ENCODE results near the gene SEC61B.
"Not testable (repeated sequence)": the region's sequence is repeated elsewhere in the genome, so short reads cannot be mapped to it uniquely, and the experiment has no call there.

SEC61B gene

DNA sequence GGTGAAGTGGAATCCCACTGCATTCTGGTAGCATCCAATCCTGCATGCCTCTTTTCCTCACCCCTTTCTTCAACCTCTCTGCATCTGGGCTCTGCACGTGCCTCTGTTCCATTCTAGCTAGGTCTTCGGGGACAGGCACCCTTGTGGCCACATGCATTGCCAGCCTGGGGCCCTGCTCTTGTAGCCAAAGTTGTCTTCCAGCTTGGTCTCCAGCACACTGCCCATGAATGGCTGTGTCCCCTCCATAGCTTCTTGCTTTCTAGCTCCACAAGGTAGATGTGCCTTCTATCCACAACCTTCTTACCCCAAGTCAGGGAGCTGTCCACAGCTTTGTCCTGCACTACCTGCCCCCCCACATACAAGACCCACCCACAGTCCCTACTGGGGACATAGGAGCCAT, 32.9 kb upstream of the SEC61B start:
- ChIA-PET POLR2A (no interaction called here), CTCF (no interaction called here)
- DNase-seq (ENCODE audit: extremely low spot score) = no peak

DNA sequence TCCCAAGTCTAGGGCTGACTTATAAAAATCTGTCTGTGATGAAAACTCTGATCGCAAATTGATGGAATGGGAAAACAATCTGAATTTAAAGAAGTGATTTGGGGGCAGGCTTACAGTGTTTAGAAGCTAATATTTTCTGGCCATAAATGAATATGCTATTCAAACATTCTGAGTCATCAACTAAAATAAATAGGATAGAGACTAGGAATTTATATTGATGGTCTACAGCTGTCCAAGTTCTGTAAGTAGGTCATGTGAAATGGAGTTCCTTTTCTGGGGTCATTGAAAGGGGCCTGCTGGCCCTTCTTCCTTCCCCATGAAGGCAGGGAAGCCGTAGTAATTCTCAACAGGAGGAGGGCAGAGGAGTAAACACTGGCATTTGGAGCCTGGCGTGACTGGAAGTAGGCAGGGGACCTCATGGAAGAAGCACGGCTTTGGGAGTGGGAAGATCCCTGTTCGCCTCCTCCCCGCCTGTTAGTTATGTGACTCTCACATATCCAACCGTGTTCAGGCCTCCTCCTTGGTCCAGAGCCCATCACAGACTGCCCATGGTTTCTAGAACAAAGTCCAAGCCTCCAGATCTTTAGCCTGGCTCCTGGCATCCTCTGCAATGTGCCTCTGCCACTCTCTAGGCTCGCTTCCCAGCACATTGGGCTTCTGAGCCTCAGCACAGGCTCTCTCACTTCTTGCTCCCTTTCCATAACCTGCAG, 32.0 kb upstream of the SEC61B start:
- TF ChIP-seq NFRKB (IDR thresholded peaks at IDR 0.05) = no peak
- no peak for TF ChIP-seq LEF1 (IDR thresholded peaks at IDR 0.05; ENCODE audit: borderline replicate concordance)
- TF ChIP-seq FOXA1 (IDR thresholded peaks at IDR 0.05) = no peak
- TF ChIP-seq BHLHE40 (IDR thresholded peaks at IDR 0.05; ENCODE audit: borderline replicate concordance) = no peak
- no peak for TF ChIP-seq FOXK2 (IDR thresholded peaks at IDR 0.05)
- TF ChIP-seq ZNF384 (IDR thresholded peaks at IDR 0.05) = no peak
- no peak for TF ChIP-seq ARNT (IDR thresholded peaks at IDR 0.05)
- TF ChIP-seq SUZ12 (IDR thresholded peaks at IDR 0.05) = no peak
- TF ChIP-seq TARDBP (IDR thresholded peaks at IDR 0.05) = no peak
- no peak for TF ChIP-seq FOXM1 (IDR thresholded peaks at IDR 0.05; ENCODE audit: borderline replicate concordance)
- no peak for TF ChIP-seq CTBP1 (IDR thresholded peaks at IDR 0.05; ENCODE audit: borderline replicate concordance)
- TF ChIP-seq L3MBTL2 (conservative IDR thresholded peaks at IDR 0.05) = no peak
- TF ChIP-seq ELF4 (IDR thresholded peaks at IDR 0.05) = no peak
- no peak for TF ChIP-seq HDGF (IDR thresholded peaks at IDR 0.05; ENCODE audit: borderline replicate concordance)
- no peak for TF ChIP-seq SP1 (IDR thresholded peaks at IDR 0.05)
- TF ChIP-seq, protein P1, sequence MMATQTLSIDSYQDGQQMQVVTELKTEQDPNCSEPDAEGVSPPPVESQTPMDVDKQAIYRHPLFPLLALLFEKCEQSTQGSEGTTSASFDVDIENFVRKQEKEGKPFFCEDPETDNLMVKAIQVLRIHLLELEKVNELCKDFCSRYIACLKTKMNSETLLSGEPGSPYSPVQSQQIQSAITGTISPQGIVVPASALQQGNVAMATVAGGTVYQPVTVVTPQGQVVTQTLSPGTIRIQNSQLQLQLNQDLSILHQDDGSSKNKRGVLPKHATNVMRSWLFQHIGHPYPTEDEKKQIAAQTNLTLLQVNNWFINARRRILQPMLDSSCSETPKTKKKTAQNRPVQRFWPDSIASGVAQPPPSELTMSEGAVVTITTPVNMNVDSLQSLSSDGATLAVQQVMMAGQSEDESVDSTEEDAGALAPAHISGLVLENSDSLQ (IDR thresholded peaks at IDR 0.05) = no peak
- DNase-seq (ENCODE audit: extremely low spot score) = no peak
- POLR2A ChIA-PET = no interaction called here
- CTCF ChIA-PET = no interaction called here

More for the DNA sequence above, 32.9 kb upstream of the SEC61B start:
- TF ChIP-seq CTBP1 (IDR thresholded peaks at IDR 0.05; ENCODE audit: borderline replicate concordance) = no peak
- no peak for TF ChIP-seq L3MBTL2 (conservative IDR thresholded peaks at IDR 0.05)
- no peak for TF ChIP-seq FOXA1 (IDR thresholded peaks at IDR 0.05)
- no peak for TF ChIP-seq TARDBP (IDR thresholded peaks at IDR 0.05)
- TF ChIP-seq SUZ12 (IDR thresholded peaks at IDR 0.05) = no peak
- TF ChIP-seq LEF1 (IDR thresholded peaks at IDR 0.05; ENCODE audit: borderline replicate concordance) = no peak
- TF ChIP-seq HDGF (IDR thresholded peaks at IDR 0.05; ENCODE audit: borderline replicate concordance) = no peak
- TF ChIP-seq BHLHE40 (IDR thresholded peaks at IDR 0.05; ENCODE audit: borderline replicate concordance) = no peak
- TF ChIP-seq ARNT (IDR thresholded peaks at IDR 0.05) = no peak
- TF ChIP-seq ELF4 (IDR thresholded peaks at IDR 0.05) = no peak
- no peak for TF ChIP-seq SP1 (IDR thresholded peaks at IDR 0.05)
- TF ChIP-seq NFRKB (IDR thresholded peaks at IDR 0.05) = no peak
- no peak for TF ChIP-seq ZNF384 (IDR thresholded peaks at IDR 0.05)
- TF ChIP-seq FOXK2 (IDR thresholded peaks at IDR 0.05) = no peak
- TF ChIP-seq, protein P1 (IDR thresholded peaks at IDR 0.05) = no peak
- no peak for TF ChIP-seq FOXM1 (IDR thresholded peaks at IDR 0.05; ENCODE audit: borderline replicate concordance)

DNA sequence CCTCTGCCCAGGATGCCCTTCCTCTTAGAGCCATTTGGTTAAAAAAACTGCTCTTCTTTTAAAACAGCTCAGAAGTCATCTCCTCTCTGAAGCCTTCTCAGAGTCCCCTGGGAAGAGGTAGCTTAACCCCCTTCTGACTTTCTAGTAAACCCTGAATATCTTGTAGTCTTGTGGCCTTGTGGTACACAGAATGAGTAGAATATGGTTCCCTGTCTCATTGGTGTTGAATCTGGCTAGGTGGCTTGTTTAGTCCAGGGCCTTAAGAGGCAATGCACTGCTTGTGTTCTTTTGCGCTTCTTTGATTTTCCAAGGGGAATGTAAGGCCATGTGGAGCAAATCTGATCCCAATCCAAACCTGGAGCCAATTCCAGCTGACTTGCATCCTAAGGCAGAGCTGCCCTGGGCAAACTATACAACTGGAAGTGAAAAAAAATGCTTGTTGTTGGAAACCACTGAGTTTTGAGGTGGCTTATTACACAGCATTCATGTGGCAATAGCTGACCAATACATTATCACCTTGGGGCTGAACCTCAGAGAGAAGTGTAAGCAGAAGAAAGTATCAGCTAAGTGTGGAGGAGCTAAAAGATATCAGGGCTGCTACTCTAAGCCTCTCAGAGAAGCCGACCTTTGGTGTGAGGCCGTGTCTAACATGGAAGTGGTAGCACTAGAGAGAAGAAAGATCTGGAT, 31.3 kb upstream of the SEC61B start:
- CTCF ChIA-PET = interaction anchor here (0.7 kb wide), 1 partner anchor 26 kb away, joined by 3 read pairs; no protein-coding TSS in a partner anchor
- POLR2A ChIA-PET = no interaction called here
- DNase-seq (ENCODE audit: extremely low spot score) = no peak
- TF ChIP-seq FOXM1 (IDR thresholded peaks at IDR 0.05; ENCODE audit: borderline replicate concordance) (no peak), SUZ12 (IDR thresholded peaks at IDR 0.05) (no peak), HDGF (IDR thresholded peaks at IDR 0.05; ENCODE audit: borderline replicate concordance) (no peak), NFRKB (IDR thresholded peaks at IDR 0.05) (no peak), CTBP1 (IDR thresholded peaks at IDR 0.05; ENCODE audit: borderline replicate concordance) (no peak), TARDBP (IDR thresholded peaks at IDR 0.05) (no peak), ELF4 (IDR thresholded peaks at IDR 0.05) (no peak), SP1 (IDR thresholded peaks at IDR 0.05) (no peak), ZNF384 (IDR thresholded peaks at IDR 0.05) (no peak), LEF1 (IDR thresholded peaks at IDR 0.05; ENCODE audit: borderline replicate concordance) (no peak), FOXK2 (IDR thresholded peaks at IDR 0.05) (no peak), ARNT (IDR thresholded peaks at IDR 0.05) (no peak), L3MBTL2 (conservative IDR thresholded peaks at IDR 0.05) (no peak), FOXA1 (IDR thresholded peaks at IDR 0.05) (no peak), BHLHE40 (IDR thresholded peaks at IDR 0.05; ENCODE audit: borderline replicate concordance) (no peak)
- TF ChIP-seq, protein P1 (IDR thresholded peaks at IDR 0.05) = no peak

DNA sequence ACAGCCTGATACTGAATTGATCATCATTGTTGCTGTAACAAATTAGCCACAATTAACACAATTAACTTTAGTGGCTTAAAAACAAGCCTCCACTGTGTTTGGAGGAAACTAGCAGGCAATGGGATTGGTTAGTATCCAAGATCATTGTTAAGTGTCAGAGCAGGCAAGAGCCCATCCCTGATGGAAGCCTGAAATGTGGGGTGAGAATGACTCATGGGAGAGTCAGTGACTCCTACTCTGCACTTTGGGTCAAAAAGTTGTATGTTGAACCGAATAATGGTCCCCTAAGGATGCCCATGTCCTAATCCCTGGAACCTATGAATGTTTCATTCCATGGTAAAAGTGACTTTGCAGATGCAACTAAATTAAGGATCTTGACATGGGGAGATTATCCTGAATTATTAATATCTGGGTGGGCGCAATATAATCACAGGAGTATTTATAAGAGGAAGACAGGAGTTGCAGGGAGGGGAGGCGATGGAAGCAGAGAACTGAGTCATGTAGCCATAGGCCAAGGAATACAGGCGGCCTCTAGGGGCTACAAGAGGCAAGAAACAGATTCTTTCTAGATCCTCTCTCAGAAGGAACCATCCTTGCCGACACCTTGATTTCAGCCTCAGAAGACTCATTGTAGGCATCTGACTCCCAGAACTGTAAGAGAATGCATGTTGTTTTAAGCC, 29.2 kb upstream of the SEC61B start:
- TF ChIP-seq FOXM1 (IDR thresholded peaks at IDR 0.05; ENCODE audit: borderline replicate concordance) = no peak
- no peak for TF ChIP-seq ELF4 (IDR thresholded peaks at IDR 0.05)
- no peak for TF ChIP-seq BHLHE40 (IDR thresholded peaks at IDR 0.05; ENCODE audit: borderline replicate concordance)
- TF ChIP-seq ARNT (IDR thresholded peaks at IDR 0.05) = no peak
- no peak for TF ChIP-seq NFRKB (IDR thresholded peaks at IDR 0.05)
- no peak for TF ChIP-seq SUZ12 (IDR thresholded peaks at IDR 0.05)
- no peak for TF ChIP-seq FOXA1 (IDR thresholded peaks at IDR 0.05)
- ChIA-PET CTCF (interaction anchor here (1.1 kb wide), 1 partner anchor 8 kb away, joined by 3 read pairs; no protein-coding TSS in a partner anchor), POLR2A (no interaction called here)
- no peak for DNase-seq (ENCODE audit: extremely low spot score)

DNA sequence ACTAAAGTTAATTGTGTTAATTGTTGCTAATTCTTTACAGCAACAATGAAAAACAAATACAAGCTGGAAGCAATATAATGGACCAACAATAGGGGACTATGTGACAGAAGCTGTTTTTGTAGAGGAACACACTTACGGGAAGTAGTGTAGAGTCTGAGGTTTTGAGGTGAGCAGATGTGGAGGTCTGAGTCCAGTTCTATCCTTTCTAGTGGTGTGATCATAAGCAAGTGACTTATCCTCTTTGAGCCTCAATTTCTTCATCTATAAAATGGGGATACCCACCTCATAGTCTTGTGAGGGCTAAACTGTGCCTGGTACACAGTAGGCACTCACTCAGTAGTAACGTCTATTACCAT, 28.6 kb upstream of the SEC61B start:
- ChIA-PET CTCF (interaction anchor here (1.1 kb wide), 1 partner anchor 8 kb away, joined by 3 read pairs; no protein-coding TSS in a partner anchor), POLR2A (no interaction called here)
- TF ChIP-seq ELF4 (IDR thresholded peaks at IDR 0.05) = no peak
- no peak for TF ChIP-seq CTBP1 (IDR thresholded peaks at IDR 0.05; ENCODE audit: borderline replicate concordance)
- no peak for TF ChIP-seq LEF1 (IDR thresholded peaks at IDR 0.05; ENCODE audit: borderline replicate concordance)
- TF ChIP-seq BHLHE40 (IDR thresholded peaks at IDR 0.05; ENCODE audit: borderline replicate concordance) = no peak
- TF ChIP-seq, protein P1 (IDR thresholded peaks at IDR 0.05) = no peak
- no peak for TF ChIP-seq FOXM1 (IDR thresholded peaks at IDR 0.05; ENCODE audit: borderline replicate concordance)
- TF ChIP-seq FOXA1 (IDR thresholded peaks at IDR 0.05) = no peak
- no peak for TF ChIP-seq ARNT (IDR thresholded peaks at IDR 0.05)
- no peak for TF ChIP-seq L3MBTL2 (conservative IDR thresholded peaks at IDR 0.05)
- TF ChIP-seq NFRKB (IDR thresholded peaks at IDR 0.05) = no peak
- DNase-seq (ENCODE audit: extremely low spot score) = no peak

DNA sequence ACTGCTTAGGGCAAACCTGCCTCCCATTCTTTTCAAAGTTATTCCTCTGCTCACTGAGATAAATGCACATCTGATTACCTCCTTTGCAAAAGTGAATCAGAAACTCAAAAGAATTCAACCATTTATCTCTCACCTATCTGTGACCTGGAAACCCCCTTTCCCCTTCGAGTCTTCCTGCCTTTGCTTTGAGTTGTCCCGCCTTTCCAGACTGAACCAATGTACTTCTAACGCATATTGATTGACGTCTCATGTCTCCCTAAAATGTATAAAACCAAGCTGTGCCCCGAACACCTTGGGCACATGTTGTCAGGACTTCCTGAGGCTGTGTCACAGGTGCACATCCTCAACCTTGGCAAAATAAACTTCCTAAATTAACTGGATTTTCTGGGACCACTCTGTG, 25.6 kb upstream of the SEC61B start:
- ChIA-PET CTCF (interaction anchor here (0.6 to 2.2 kb wide), 2 partner anchors 9 to 12 kb away, joined by 3 to 14 read pairs; no protein-coding TSS in a partner anchor), POLR2A (interaction anchor here (1.5 kb wide), 1 partner anchor 25 kb away, joined by 6 read pairs; the partner anchor contains the start of genes ALG2 and SEC61B)
- DNase-seq (ENCODE audit: extremely low spot score) = not testable (repeated sequence)
